ENCODE data around the gene NOSIP. TPM values are rescaled to one million over a fixed set of nuclear protein-coding genes. Genes with fewer than 3 reads are reported as not detected.
A peak's percentile ranks its signal among the peaks of the same experiment; 100 is the strongest.

Gene NOSIP
- total and polyA plus RNA-seq, 2 donors, result 33.0 to 67.2 TPM

DNA sequence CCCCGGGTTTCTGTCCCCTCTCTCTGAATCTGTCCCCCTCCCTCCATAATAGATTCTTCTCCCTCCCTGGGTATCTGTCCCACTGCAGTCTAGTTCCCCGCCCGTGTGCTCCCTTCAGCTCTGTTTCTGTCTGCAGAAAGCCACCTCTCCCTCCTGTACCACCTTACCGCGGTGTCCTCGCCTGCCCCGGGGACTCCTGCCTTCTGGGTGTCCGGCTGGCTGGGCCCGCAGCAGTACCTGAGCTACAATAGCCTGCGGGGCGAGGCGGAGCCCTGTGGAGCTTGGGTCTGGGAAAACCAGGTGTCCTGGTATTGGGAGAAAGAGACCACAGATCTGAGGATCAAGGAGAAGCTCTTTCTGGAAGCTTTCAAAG lies 66.6 kb downstream of the NOSIP start:
- WGBS, result 45% methylated on average over 12 of the region's 12 CpGs
- peak overlapping the region; percentile 81 for H3K4me3 ChIP-seq (ENCODE audit: low read depth, low read length)
- no peaks in the 10 kb centered on the region for H3K36me3 ChIP-seq (ENCODE audit: insufficient read depth)
- no peaks in the 10 kb centered on the region for H3K4me1 ChIP-seq (ENCODE audit: insufficient read depth)
- DNase-seq (ENCODE audit: extremely low spot score), result no peak
- no peak overlapping the region for H3K27ac ChIP-seq (ENCODE audit: low read depth)

DNA sequence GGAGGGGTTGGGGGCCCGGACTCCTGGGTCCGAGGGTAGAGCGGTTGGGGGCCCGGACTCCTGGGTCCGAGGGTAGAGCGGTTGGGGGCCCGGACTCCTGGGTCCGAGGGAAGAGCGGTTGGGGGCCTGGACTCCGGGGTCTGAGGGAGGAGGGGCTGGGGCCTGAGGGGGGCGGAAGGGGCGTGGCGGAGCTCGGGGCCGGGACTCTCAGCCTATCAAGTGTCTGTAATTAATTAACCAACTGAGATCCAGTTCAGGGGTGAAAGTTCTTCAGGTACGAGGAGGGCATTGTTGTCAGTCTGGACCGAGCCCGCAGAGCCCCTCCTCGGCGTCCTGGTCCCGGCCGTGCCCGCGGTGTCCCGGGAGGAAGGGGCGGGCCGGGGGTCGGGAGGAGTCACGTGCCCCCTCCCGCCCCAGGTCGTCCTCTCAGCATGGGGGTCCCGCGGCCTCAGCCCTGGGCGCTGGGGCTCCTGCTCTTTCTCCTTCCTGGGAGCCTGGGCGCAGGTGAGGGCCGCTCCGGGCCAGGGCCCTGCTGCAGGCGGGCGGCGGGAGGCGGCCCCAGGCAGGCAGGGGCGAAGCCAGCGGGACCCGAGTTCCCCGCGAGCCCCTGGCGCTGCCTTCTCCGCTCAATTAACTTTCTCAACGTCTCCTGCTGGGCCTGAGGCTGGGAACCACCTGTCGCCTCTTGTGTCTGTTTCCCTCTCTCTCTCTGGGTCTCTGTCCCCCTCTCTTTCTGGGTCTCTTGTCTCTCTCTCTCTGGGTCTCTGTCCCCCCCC lies 67.2 kb downstream of the NOSIP start:
- Histone ChIP-seq H3K36me3 (ENCODE audit: insufficient read depth) (no peaks in the 10 kb centered on the region), H3K4me1 (ENCODE audit: insufficient read depth) (no peaks in the 10 kb centered on the region), H3K4me3 (ENCODE audit: low read depth, low read length) (peak overlapping the region; percentile 81), H3K27ac (ENCODE audit: low read depth) (peak overlapping the region; percentile 94)
- 2% methylated on average over 50 of the region's 50 CpGs for WGBS
- DNase-seq (ENCODE audit: extremely low spot score), result no peak

DNA sequence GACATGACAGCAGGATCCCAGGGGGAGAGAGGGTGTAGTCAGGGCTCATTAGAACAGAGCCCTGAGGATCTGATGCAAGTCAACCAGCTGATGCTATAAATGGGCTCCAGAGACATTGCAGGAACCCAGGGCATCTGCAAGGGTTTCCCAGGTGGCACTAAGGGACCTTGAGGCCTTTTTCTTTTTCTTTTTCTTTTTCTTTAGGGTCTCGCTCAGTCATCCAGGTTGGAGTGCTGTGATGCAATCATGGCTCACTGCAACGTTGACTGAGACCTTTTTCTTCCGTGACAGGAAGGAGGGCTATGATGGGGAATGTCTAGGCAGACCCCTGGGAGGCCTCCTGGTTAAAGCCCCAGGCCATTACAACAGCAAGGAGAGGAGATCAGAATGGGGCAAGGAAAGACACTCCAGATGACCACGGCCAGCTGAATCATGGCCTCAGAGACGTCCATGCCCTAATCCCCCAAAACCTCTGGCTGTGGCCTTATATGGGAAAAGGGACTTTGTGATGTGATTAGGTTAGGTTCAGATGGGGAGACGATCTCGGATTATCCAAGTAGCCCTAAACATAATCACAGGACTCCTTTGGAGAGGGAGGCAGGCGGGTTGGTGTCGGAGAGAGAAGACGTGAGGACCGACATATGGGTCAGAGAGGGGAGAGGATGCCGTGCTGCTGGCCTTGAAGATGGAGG lies 72.4 kb downstream of the NOSIP start:
- Histone ChIP-seq H3K36me3 (ENCODE audit: insufficient read depth) (no peaks in the 10 kb centered on the region), H3K4me3 (ENCODE audit: low read depth, low read length) (no peak overlapping the region), H3K27ac (ENCODE audit: low read depth) (no peak overlapping the region), H3K4me1 (ENCODE audit: insufficient read depth) (no peaks in the 10 kb centered on the region)
- WGBS, result 65% methylated on average over 12 of the region's 12 CpGs
- DNase-seq (ENCODE audit: extremely low spot score), result no peak

DNA sequence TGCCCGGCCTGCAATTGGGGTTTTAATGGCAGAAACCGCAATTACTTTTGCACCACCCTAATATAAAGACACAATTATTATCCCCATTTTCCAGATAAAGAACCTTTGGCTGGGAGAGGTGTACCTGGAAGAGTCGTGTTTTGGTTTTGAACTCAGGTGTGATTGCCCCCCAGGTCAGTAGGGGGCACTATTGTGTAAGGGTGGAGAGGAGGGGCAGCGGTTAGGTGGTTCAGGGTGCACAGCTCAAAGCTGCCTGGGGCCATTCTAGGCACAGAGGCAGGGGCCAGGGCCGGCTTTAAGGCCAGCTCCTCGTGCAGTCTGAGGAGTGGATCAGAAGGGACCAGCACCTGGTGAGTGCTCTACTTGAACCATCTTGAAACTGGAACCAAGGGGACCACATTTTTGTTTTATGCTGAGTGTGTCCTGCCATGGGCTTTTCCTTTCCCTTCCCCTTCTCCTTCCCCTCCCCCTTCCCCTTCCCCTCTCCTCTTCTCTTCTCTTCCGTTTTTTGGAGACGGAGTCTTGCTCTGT lies 73.7 kb downstream of the NOSIP start:
- no peak overlapping the region for H3K4me3 ChIP-seq (ENCODE audit: low read depth, low read length)
- WGBS, result 37% methylated on average over 8 of the region's 8 CpGs
- H3K27ac ChIP-seq (ENCODE audit: low read depth), result no peak overlapping the region
- DNase-seq (ENCODE audit: extremely low spot score), result no peak
- H3K36me3 ChIP-seq (ENCODE audit: insufficient read depth), result no peaks in the 10 kb centered on the region
- H3K4me1 ChIP-seq (ENCODE audit: insufficient read depth), result no peaks in the 10 kb centered on the region

Small RNA genes within 50 kb of the gene (small RNA-seq; reads per million reads assigned to genes)
- gene RF00019, result not detected

Other genes with a start within 250 kb of the NOSIP start
- 6.5 TPM for gene CD37, start 245.2 kb downstream of the NOSIP start, total RNA-seq
- 12.4 TPM for gene CD37, start 245.2 kb downstream of the NOSIP start, polyA plus RNA-seq
- gene TEAD2, start 218.1 kb downstream of the NOSIP start, total RNA-seq, result 21.1 TPM
- gene TEAD2, start 218.1 kb downstream of the NOSIP start, polyA plus RNA-seq, result 54.8 TPM
- gene DKKL1, start 216.7 kb downstream of the NOSIP start, total RNA-seq, result not detected
- gene DKKL1, start 216.7 kb downstream of the NOSIP start, polyA plus RNA-seq, result 0.46 TPM
- gene KASH5, start 192.3 kb downstream of the NOSIP start, total RNA-seq, result not detected
- not detected for gene KASH5, start 192.3 kb downstream of the NOSIP start, polyA plus RNA-seq
- gene PTH2, start 157.1 kb downstream of the NOSIP start, total RNA-seq, result not detected
- not detected for gene PTH2, start 157.1 kb downstream of the NOSIP start, polyA plus RNA-seq
- gene GFY, start 155.2 kb downstream of the NOSIP start, total RNA-seq, result not detected
- gene GFY, start 155.2 kb downstream of the NOSIP start, polyA plus RNA-seq, result not detected
- gene SLC17A7, start 139.0 kb downstream of the NOSIP start, total RNA-seq, result 0.85 TPM
- gene SLC17A7, start 139.0 kb downstream of the NOSIP start, polyA plus RNA-seq, result 2.1 TPM
- gene PIH1D1, start 128.7 kb downstream of the NOSIP start, total RNA-seq, result 49.6 TPM
- 69.6 TPM for gene PIH1D1, start 128.7 kb downstream of the NOSIP start, polyA plus RNA-seq
- gene ALDH16A1, start 127.3 kb downstream of the NOSIP start, total RNA-seq, result 14.2 TPM
- 34.7 TPM for gene ALDH16A1, start 127.3 kb downstream of the NOSIP start, polyA plus RNA-seq
- gene FLT3LG, start 106.3 kb downstream of the NOSIP start, total RNA-seq, result 3.4 TPM
- 18.8 TPM for gene FLT3LG, start 106.3 kb downstream of the NOSIP start, polyA plus RNA-seq
- 2,198 TPM for gene RPL13A, start 92.9 kb downstream of the NOSIP start, total RNA-seq
- gene RPL13A, start 92.9 kb downstream of the NOSIP start, polyA plus RNA-seq, result 3,726 TPM
- 1,853 TPM for gene RPS11, start 84.1 kb downstream of the NOSIP start, total RNA-seq
- gene RPS11, start 84.1 kb downstream of the NOSIP start, polyA plus RNA-seq, result 3,946 TPM
- gene FCGRT, start 67.9 kb downstream of the NOSIP start, total RNA-seq, result 118 TPM
- gene FCGRT, start 67.9 kb downstream of the NOSIP start, polyA plus RNA-seq, result 200 TPM
- 50.2 TPM for gene RCN3, start 52.6 kb downstream of the NOSIP start, total RNA-seq
- 31.2 TPM for gene RCN3, start 52.6 kb downstream of the NOSIP start, polyA plus RNA-seq
- gene PRRG2, start 760 bp upstream of the NOSIP start, total RNA-seq, result 1.6 TPM
- gene PRRG2, start 760 bp upstream of the NOSIP start, polyA plus RNA-seq, result 3.6 TPM
- 4.2 TPM for gene PRR12, start 10.6 kb upstream of the NOSIP start, total RNA-seq
- 20.3 TPM for gene PRR12, start 10.6 kb upstream of the NOSIP start, polyA plus RNA-seq
- 11.8 TPM for gene RRAS, start 59.6 kb upstream of the NOSIP start, total RNA-seq
- gene RRAS, start 59.6 kb upstream of the NOSIP start, polyA plus RNA-seq, result 279 TPM
- gene SCAF1, start 61.7 kb upstream of the NOSIP start, total RNA-seq, result 8.3 TPM
- gene SCAF1, start 61.7 kb upstream of the NOSIP start, polyA plus RNA-seq, result 42.3 TPM
- gene IRF3, start 85.3 kb upstream of the NOSIP start, total RNA-seq, result 31.9 TPM
- 84.9 TPM for gene IRF3, start 85.3 kb upstream of the NOSIP start, polyA plus RNA-seq
- 3.1 TPM for gene BCL2L12, start 85.4 kb upstream of the NOSIP start, total RNA-seq
- gene BCL2L12, start 85.4 kb upstream of the NOSIP start, polyA plus RNA-seq, result 23.6 TPM
- gene PRMT1, start 96.7 kb upstream of the NOSIP start, total RNA-seq, result 121 TPM
- 215 TPM for gene PRMT1, start 96.7 kb upstream of the NOSIP start, polyA plus RNA-seq
- 1.4 TPM for gene ADM5, start 109.0 kb upstream of the NOSIP start, total RNA-seq
- gene ADM5, start 109.0 kb upstream of the NOSIP start, polyA plus RNA-seq, result 6.3 TPM
- 11.8 TPM for gene CPT1C, start 110.6 kb upstream of the NOSIP start, total RNA-seq
- gene CPT1C, start 110.6 kb upstream of the NOSIP start, polyA plus RNA-seq, result 7.3 TPM
- gene TSKS, start 182.8 kb upstream of the NOSIP start, total RNA-seq, result 0.26 TPM
- gene TSKS, start 182.8 kb upstream of the NOSIP start, polyA plus RNA-seq, result 1.2 TPM
- gene AP2A1, start 186.4 kb upstream of the NOSIP start, total RNA-seq, result 37.3 TPM
- gene AP2A1, start 186.4 kb upstream of the NOSIP start, polyA plus RNA-seq, result 95.4 TPM
- 13.3 TPM for gene FUZ, start 232.7 kb upstream of the NOSIP start, total RNA-seq
- gene FUZ, start 232.7 kb upstream of the NOSIP start, polyA plus RNA-seq, result 29.0 TPM
- gene MED25, start 237.7 kb upstream of the NOSIP start, total RNA-seq, result 16.7 TPM
- gene MED25, start 237.7 kb upstream of the NOSIP start, polyA plus RNA-seq, result 42.9 TPM